Spleen (tissue), 11 donors: Measurements from ENCODE around the gene NUDT14. TPM values are rescaled to one million over a fixed set of nuclear protein-coding genes. Genes with fewer than 3 reads are reported as not detected.

Experiments
- DNase-seq: peaks from one replicate; pipeline ENCODE4 v3.0.0-alpha.2; 2020
- H3K27ac ChIP-seq, 8 donors: fragments of 200-600 bp; sonication (generic) in 7 of 8; 1 replicate in 4 of 8; 2 replicates in 4 of 8; pipeline versions ENCODE4 v1.5.0 to v1.8.0; 2016 to 2021; ENCODE audit warnings: inconsistent platforms in 4 of 8, mild to moderate bottlenecking in 4 of 8, moderate library complexity in 1 of 8
- H3K27me3 ChIP-seq, 7 donors: fragments of 200-600 bp; sonication (generic) in 6 of 7; replicated peaks in 1 of 7; 1 replicate in 4 of 7; 2 replicates in 3 of 7; pipeline versions ENCODE4 v1.5.0 to v1.8.0; 2016 to 2021; ENCODE audit warnings: inconsistent platforms in 3 of 7, mild to moderate bottlenecking in 1 of 7
- H3K36me3 ChIP-seq, 6 donors: fragments of 200-600 bp; sonication (generic) in 5 of 6; 1 replicate in 4 of 6; 2 replicates in 2 of 6; pipeline versions ENCODE4 v1.5.0 to v1.8.0; 2016 to 2021; ENCODE audit warnings: inconsistent platforms in 2 of 6
- H3K4me1 ChIP-seq, 6 donors: fragments of 200-600 bp; sonication (generic) in 5 of 6; 1 replicate in 3 of 6; 2 replicates in 3 of 6; pipeline versions ENCODE4 v1.5.0 to v1.8.0; 2016 to 2021; ENCODE audit warnings: inconsistent platforms in 3 of 6
- H3K4me3 ChIP-seq, 8 donors: fragments of 200-600 bp; sonication (generic) in 7 of 8; 1 replicate in 4 of 8; 2 replicates in 4 of 8; pipeline versions ENCODE4 v1.5.0 to v1.8.0; 2016 to 2021; ENCODE audit warnings: inconsistent platforms in 4 of 8, mild to moderate bottlenecking in 4 of 8, moderate library complexity in 2 of 8
- H3K9me3 ChIP-seq, 8 donors: fragments of 200-600 bp; sonication (generic) in 7 of 8; 1 replicate in 4 of 8; 2 replicates in 4 of 8; pipeline versions ENCODE4 v1.5.0 to v1.8.0; 2016 to 2021; ENCODE audit warnings: inconsistent platforms in 4 of 8
- CTCF ChIP-seq, 11 experiments: fragments of 200-600 bp in 7 of 11; fragments of 450-650 bp in 4 of 11; sonication (generic) in 4 of 11; IDR thresholded peaks in 8 of 11; conservative IDR thresholded peaks in 3 of 11; 1 replicate in 7 of 11; 2 replicates in 4 of 11; pipeline versions ENCODE4 v1.4.0 to v1.8.0; 2016 to 2021; ENCODE audit warnings: antibody characterized with exemption in 11 of 11, inconsistent platforms in 4 of 11, mild to moderate bottlenecking in 1 of 11
- POLR2A ChIP-seq, 3 donors: fragments of 450-650 bp; IDR thresholded peaks; one replicate each; pipeline ENCODE4 v1.5.1; 2017; ENCODE audit warnings: antibody characterized with exemption in 3 of 3, mild to moderate bottlenecking in 1 of 3
- POLR2AphosphoS5 ChIP-seq, 3 donors: sonication (generic); formaldehyde crosslinking; IDR thresholded peaks; one replicate each; pipeline ENCODE4 v1.5.1; 2017; ENCODE audit warnings: antibody characterized with exemption in 3 of 3
- WGBS, 5 donors: extraction: QIAGEN DNeasy Blood & Tissue Kit in 3 of 5; methylation state at CpG; one replicate each; pipeline versions ENCODE4 v1.1.5 to v1.1.7; 2013 to 2018; 5-methylcytosine and 5-hydroxymethylcytosine counted together
- intact Hi-C: fragments of 100-400 bp; cut with DNase I; formaldehyde crosslinking; loops from one replicate; pipeline ENCODE4 v1.15.0; 2023; ENCODE audit warnings: low total_unique reads
- polyA plus RNA-seq, 3 donors: library from polyadenylated mRNA; stranded (reverse); fragments of 200-250 nt; gene quantifications; one replicate each; pipeline ENCODE4 v1.2.1, GENCODE V29; 2013
- total RNA-seq, 7 donors: library from RNA; depleted of rRNA in 3 of 7; stranded (reverse); fragments of >200 nt in 3 of 7; fragmentation: NEBNext Ultra II Directional in 4 of 7; extraction: Animal tissue kit (Norgen Biotek cat#: 25700) in 4 of 7; gene quantifications; one replicate each; pipeline versions ENCODE4 v1.1.0 to v1.2.1, GENCODE V29; 2016 to 2021
- donor health status: healthy with polysubstance abuse.
- donor health status: DM: no; HTN: no; CAD: no; lungs with moderate emphysema.
- donor health status: DM: no; HTN: no; CAD: no.
- donor health status: Bipolar disorder and iron deficiency.
- donor health status: healthy.
- donor health status: DM: no; HTN: no; CAD: no.
- donor health status: DM: yes; HTN: yes; CAD: no.

NUDT14 gene
- total and polyA plus RNA-seq, 10 donors, result 10.1 to 31.1 (median 21.5) TPM

GRCh38 chr14:105171004-105171673 lies 10.0 kb downstream of the NUDT14 start:
- DNase-seq, result no peak
- 20 to 36% (median 26%) methylated on average over 6 to 19 of the region's 19 CpGs for WGBS, 5 donors
- H3K4me1 ChIP-seq, result peaks cover 10 to 69% (median 51%) of the 10 kb centered on the region in 6 donors

GRCh38 chr14:105169776-105170655 lies 11.1 kb downstream of the NUDT14 start:
- no peak overlapping the region for H3K27ac ChIP-seq
- peaks cover 0 to 67% (median 38%) of the 10 kb centered on the region in 7 donors for H3K27me3 ChIP-seq
- intact Hi-C loops, result no loop called here
- no peaks in the 10 kb centered on the region for H3K9me3 ChIP-seq
- H3K4me1 ChIP-seq, result peaks cover 9 to 62% (median 46%) of the 10 kb centered on the region in 6 donors
- no peak overlapping the region for H3K4me3 ChIP-seq
- 55 to 83% (median 72%) methylated on average over 14 to 22 of the region's 22 CpGs for WGBS, 5 donors
- no peaks in the 10 kb centered on the region for H3K36me3 ChIP-seq
- no peak for TF ChIP-seq POLR2AphosphoS5 (IDR thresholded peaks at IDR 0.05)
- no peak for TF ChIP-seq CTCF (IDR thresholded peaks at IDR 0.05 in 8 of 11, conservative IDR thresholded peaks at IDR 0.05 in 3 of 11)
- no peak for TF ChIP-seq POLR2A (IDR thresholded peaks at IDR 0.05)
- no peak for DNase-seq

More at GRCh38 chr14:105171004-105171673, 10.0 kb downstream of the NUDT14 start:
- H3K36me3 ChIP-seq, result no peaks in the 10 kb centered on the region
- TF ChIP-seq POLR2AphosphoS5 (IDR thresholded peaks at IDR 0.05) (no peak), POLR2A (IDR thresholded peaks at IDR 0.05) (no peak)
- H3K4me3 ChIP-seq, result no peak overlapping the region
- H3K27ac ChIP-seq, result peak overlapping the region in 3 of 8 donors; percentile 9 to 21 (median 10)
- peaks cover 0 to 57% (median 36%) of the 10 kb centered on the region in 7 donors for H3K27me3 ChIP-seq
- intact Hi-C loops, result no loop called here
- H3K9me3 ChIP-seq, result no peaks in the 10 kb centered on the region

- peaks cover 4 to 55% (median 36%) of the 10 kb centered on the region in 6 donors for H3K4me1 ChIP-seq
- peak in 1 of 3 donors; percentile 33 for TF ChIP-seq POLR2AphosphoS5 (IDR thresholded peaks at IDR 0.05)
- TF ChIP-seq POLR2A (IDR thresholded peaks at IDR 0.05), result no peak
- peak; percentile 7 to 72 (median 44) for TF ChIP-seq CTCF (IDR thresholded peaks at IDR 0.05 in 8 of 11, conservative IDR thresholded peaks at IDR 0.05 in 3 of 11)
- no peaks in the 10 kb centered on the region for H3K9me3 ChIP-seq
- no peaks in the 10 kb centered on the region for H3K36me3 ChIP-seq
- 6 to 12% (median 10%) methylated on average over 16 to 54 of the region's 54 CpGs for WGBS, 5 donors
- H3K27me3 ChIP-seq, result peaks cover 0 to 67% (median 38%) of the 10 kb centered on the region in 7 donors
- no peak for DNase-seq
- peak overlapping the region in 2 of 8 donors; percentile 33 to 42 for H3K27ac ChIP-seq
- intact Hi-C loops, result no loop called here
- H3K4me3 ChIP-seq, result peak overlapping the region in 7 of 8 donors; percentile 20 to 73 (median 37)
Measured at GRCh38 chr14:105168979-105169507, 12.1 kb downstream of the NUDT14 start.

GRCh38 chr14:105168496-105168978 lies 12.6 kb downstream of the NUDT14 start, which contains the start of gene JAG2:
JAG2 (minus strand) TSS chr14:105168776; CDS start chr14:105168420, 356 bp downstream.
- Histone ChIP-seq H3K36me3 (no peaks in the 10 kb centered on the region), H3K4me3 (peak within 1 kb of the TSS; percentile 20 to 73 (median 42)), H3K27me3 (peaks cover 0 to 63% (median 38%) of the 10 kb centered on the region in 7 donors), H3K27ac (peak within 1 kb of the TSS in 2 of 8 donors; percentile 33 to 42), H3K4me1 (peaks cover 4 to 50% (median 33%) of the 10 kb centered on the region in 6 donors), H3K9me3 (no peaks in the 10 kb centered on the region)
- TF ChIP-seq POLR2AphosphoS5 (IDR thresholded peaks at IDR 0.05) (no peak), POLR2A (IDR thresholded peaks at IDR 0.05) (no peak)
- no peak for DNase-seq
- WGBS, 5 donors, result 0 to 2% (median 0%) methylated on average over 18 to 84 of the region's 84 CpGs; no CpG with 5 or more reads in 1 of the 5 donors
- intact Hi-C loops, result no loop called here
